HepG2 (cell line): ENCODE results near the gene TUT1. TPM values are rescaled to one million over a fixed set of nuclear protein-coding genes. Genes with fewer than 3 reads are reported as not detected.

ENCODE experiments used
- EED ChIP-seq: sonication (generic); formaldehyde crosslinking; IDR thresholded peaks from 2 replicates; pipeline ENCODE4 v1.5.0; 2020; ENCODE audit warnings: mild to moderate bottlenecking, missing genetic modification reagents
- FOXK1 ChIP-seq: sonication (generic); formaldehyde crosslinking; IDR thresholded peaks from 2 replicates; pipeline ENCODE4 v1.4.0; 2020; ENCODE audit warnings: low read depth, missing genetic modification reagents, borderline replicate concordance
- FOXP1 ChIP-seq, 2 experiments: fragments of 450-650 bp in 1 of 2; IDR thresholded peaks; 2 replicates each; pipeline ENCODE4 v1.6.1; 2017 to 2018; ENCODE audit warnings: antibody characterized with exemption in 1 of 2
- HOXA5 ChIP-seq: sonication (generic); formaldehyde crosslinking; IDR thresholded peaks from 2 replicates; pipeline ENCODE4 v1.4.0; 2020; ENCODE audit warnings: missing genetic modification reagents
- PCBP2 ChIP-seq: fragments of 200-400 bp; formaldehyde crosslinking; optimal IDR thresholded peaks from 2 replicates; pipeline ENCODE3; 2018; ENCODE audit warnings: low read length, low read depth; ENCODE audit not compliant: poor library complexity, severe bottlenecking
- RAD21 ChIP-seq: fragments of 450-650 bp; formaldehyde crosslinking; IDR thresholded peaks from 2 replicates; pipeline ENCODE4 v1.5.0; 2020; ENCODE audit warnings: mild to moderate bottlenecking
- SRSF1 ChIP-seq: fragments of 200-400 bp; formaldehyde crosslinking; optimal IDR thresholded peaks from 2 replicates; pipeline ENCODE3; 2017; ENCODE audit warnings: mild to moderate bottlenecking, low read depth, low read length, moderate library complexity
- TBP ChIP-seq: sonication (generic); formaldehyde crosslinking; IDR thresholded peaks from 2 replicates; pipeline ENCODE4 v1.5.0; 2020; ENCODE audit warnings: missing genetic modification reagents
- TCF7L2 ChIP-seq: IDR thresholded peaks from 2 replicates; pipeline ENCODE4 v1.6.1; 2011; ENCODE audit warnings: mild to moderate bottlenecking, low read depth, low read length, moderate library complexity
- TOE1 ChIP-seq: sonication (generic); formaldehyde crosslinking; IDR thresholded peaks from 2 replicates; pipeline ENCODE4 v1.4.0; 2020; ENCODE audit warnings: mild to moderate bottlenecking, missing genetic modification reagents
- ZFP36L2 ChIP-seq: sonication (generic); formaldehyde crosslinking; IDR thresholded peaks from 2 replicates; pipeline ENCODE4 v1.4.0; 2020; ENCODE audit warnings: missing genetic modification reagents
- ZNF460 ChIP-seq: sonication (generic); formaldehyde crosslinking; IDR thresholded peaks from 2 replicates; pipeline ENCODE4 v1.5.1; 2020; ENCODE audit warnings: missing genetic modification reagents, mild to moderate bottlenecking, borderline replicate concordance
- ZNF501 ChIP-seq: sonication (generic); formaldehyde crosslinking; IDR thresholded peaks from 2 replicates; pipeline ENCODE4 v1.5.1; 2020; ENCODE audit warnings: mild to moderate bottlenecking, moderate library complexity, missing genetic modification reagents
- ZNF567 ChIP-seq: sonication (generic); formaldehyde crosslinking; IDR thresholded peaks from 2 replicates; pipeline ENCODE4 v1.8.1; 2023; ENCODE audit warnings: mild to moderate bottlenecking, missing genetic modification reagents, borderline replicate concordance
- ZNF839 ChIP-seq: sonication (generic); formaldehyde crosslinking; IDR thresholded peaks from 2 replicates; pipeline ENCODE4 v1.4.0; 2020; ENCODE audit warnings: missing genetic modification reagents, mild to moderate bottlenecking, borderline replicate concordance
- polyA plus RNA-seq, 8 experiments: library from polyadenylated mRNA; depleted of rRNA in 3 of 8; stranded (reverse) in 7 of 8; unstranded in 1 of 8; fragments of >200 nt; fragmentation: Illumina TruSeq in 4 of 8; extraction: Trizol in 4 of 8; gene quantifications; 2 replicates each; pipeline versions ENCODE4 v1.2.1 to v1.2.3, GENCODE V29; 2011 to 2016; ENCODE audit warnings: low read depth in 4 of 8, missing spikeins in 1 of 8, mixed read lengths in 1 of 8; ENCODE audit not compliant: insufficient read depth in 1 of 8
- total RNA-seq, 5 experiments: library from RNA; depleted of rRNA; stranded (reverse); fragments of >200 nt; fragmentation: Illumina TruSeq; extraction: Trizol; gene quantifications; 2 replicates each; pipeline ENCODE4 v1.2.3, GENCODE V29; 2016; ENCODE audit warnings: low read depth in 1 of 5
- TF ChIP-seq, protein P1 (sequence below): sonication (generic); formaldehyde crosslinking; IDR thresholded peaks from 2 replicates; pipeline ENCODE4 v1.4.0; 2020; ENCODE audit warnings: mild to moderate bottlenecking, missing genetic modification reagents
- TF ChIP-seq, protein P2 (sequence below): sonication (generic); IDR thresholded peaks from 2 replicates; pipeline ENCODE4 v1.6.1; 2016; ENCODE audit warnings: low read depth, borderline replicate concordance
- TF ChIP-seq, protein P3 (sequence below): sonication (generic); formaldehyde crosslinking; IDR thresholded peaks from 2 replicates; pipeline ENCODE4 v1.4.0; 2020; ENCODE audit warnings: missing genetic modification reagents
- TF ChIP-seq, protein P4 (sequence below): IDR thresholded peaks from 2 replicates; pipeline ENCODE4 v1.4.0; 2020; ENCODE audit warnings: mild to moderate bottlenecking, missing genetic modification reagents
- TF ChIP-seq, protein P5 (sequence below): sonication (generic); formaldehyde crosslinking; IDR thresholded peaks from 2 replicates; pipeline ENCODE4 v1.5.1; 2020; ENCODE audit warnings: missing genetic modification reagents, mild to moderate bottlenecking, borderline replicate concordance

Gene TUT1
- total and polyA plus RNA-seq, 2 of the 13 experiments (the other 11 are each of a cell fraction or from before 2014, with no cell fraction given), result 9.7 to 14.3 TPM

DNA sequence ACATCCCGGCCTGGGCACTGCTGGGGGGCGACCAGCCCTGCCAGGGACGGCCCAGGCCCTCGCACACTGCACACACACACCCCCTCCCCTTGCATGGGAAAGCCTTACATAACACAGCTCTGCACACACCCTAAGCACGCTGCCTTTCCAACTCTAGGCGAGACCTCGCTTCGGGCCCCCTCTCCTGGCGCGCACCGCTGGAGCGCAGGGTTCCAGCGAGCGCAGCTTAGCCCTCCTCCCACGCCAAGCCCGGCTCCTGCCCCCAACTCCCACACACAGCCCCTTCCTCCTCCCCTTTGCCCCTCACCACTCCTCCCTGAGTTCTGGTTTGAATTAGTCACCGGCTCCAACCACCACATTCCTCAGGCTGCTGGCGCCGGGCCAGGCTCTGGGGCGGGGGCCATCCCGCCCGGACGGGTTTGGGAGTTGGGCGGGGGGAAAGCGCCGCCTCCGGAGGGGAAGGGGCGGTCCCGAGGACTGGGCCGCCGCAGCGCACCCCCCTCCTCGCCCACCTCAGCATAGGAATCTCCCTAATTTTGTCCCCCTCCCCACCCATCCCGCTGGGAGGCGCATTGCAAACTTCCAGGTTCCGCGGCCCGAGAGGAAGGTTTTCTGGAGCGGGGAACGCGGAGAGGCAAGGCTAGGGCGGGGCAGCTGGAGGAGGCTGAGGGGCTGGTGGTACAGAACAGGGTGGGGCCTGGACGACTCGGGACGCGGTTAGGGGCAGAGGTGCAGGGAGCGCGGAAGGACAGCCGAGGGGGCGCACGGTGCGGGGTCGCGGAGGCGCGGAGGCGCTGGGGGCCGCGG, 45.7 kb downstream of the TUT1 start (continued):
- TF ChIP-seq, protein P1, sequence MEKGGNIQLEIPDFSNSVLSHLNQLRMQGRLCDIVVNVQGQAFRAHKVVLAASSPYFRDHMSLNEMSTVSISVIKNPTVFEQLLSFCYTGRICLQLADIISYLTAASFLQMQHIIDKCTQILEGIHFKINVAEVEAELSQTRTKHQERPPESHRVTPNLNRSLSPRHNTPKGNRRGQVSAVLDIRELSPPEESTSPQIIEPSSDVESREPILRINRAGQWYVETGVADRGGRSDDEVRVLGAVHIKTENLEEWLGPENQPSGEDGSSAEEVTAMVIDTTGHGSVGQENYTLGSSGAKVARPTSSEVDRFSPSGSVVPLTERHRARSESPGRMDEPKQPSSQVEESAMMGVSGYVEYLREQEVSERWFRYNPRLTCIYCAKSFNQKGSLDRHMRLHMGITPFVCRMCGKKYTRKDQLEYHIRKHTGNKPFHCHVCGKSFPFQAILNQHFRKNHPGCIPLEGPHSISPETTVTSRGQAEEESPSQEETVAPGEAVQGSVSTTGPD (CRISPR knock-in tag), result no peak; the same call in 1 of the 2 replicates
- TF ChIP-seq, protein P2, sequence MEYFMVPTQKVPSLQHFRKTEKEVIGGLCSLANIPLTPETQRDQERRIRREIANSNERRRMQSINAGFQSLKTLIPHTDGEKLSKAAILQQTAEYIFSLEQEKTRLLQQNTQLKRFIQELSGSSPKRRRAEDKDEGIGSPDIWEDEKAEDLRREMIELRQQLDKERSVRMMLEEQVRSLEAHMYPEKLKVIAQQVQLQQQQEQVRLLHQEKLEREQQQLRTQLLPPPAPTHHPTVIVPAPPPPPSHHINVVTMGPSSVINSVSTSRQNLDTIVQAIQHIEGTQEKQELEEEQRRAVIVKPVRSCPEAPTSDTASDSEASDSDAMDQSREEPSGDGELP, result 0 out of 2 replicates have a peak, but pooled peaks have one; percentile 14
- TF ChIP-seq TOE1 (peak; percentile 25; the same call in 1 of the 2 replicates), ZNF839 (CRISPR knock-in tag) (no peak), EED (CRISPR knock-in tag) (peak; percentile 22; the same call in 1 of the 2 replicates), ZNF567 (CRISPR knock-in tag) (no peak; the same call in 1 of the 2 replicates), TBP (CRISPR knock-in tag) (no peak), SRSF1 (peak; percentile 95), RAD21 (CRISPR knock-in tag) (peak; percentile 68), ZNF501 (peak; percentile 81), ZFP36L2 (CRISPR knock-in tag) (no peak), HOXA5 (CRISPR knock-in tag) (0 out of 2 replicates have a peak, but pooled peaks have one; percentile 68), ZNF460 (CRISPR knock-in tag) (peak; percentile 73; the same call in 1 of the 2 replicates), FOXK1 (CRISPR knock-in tag) (no peak), PCBP2 (peak; percentile 22), FOXP1 (IDR thresholded peaks at IDR 0.05) (no peak), FOXP1 (CRISPR knock-in tag; IDR thresholded peaks at IDR 0.05) (0 out of 2 replicates have a peak, but pooled peaks have one; percentile 13), TCF7L2 (no peak)
- TF ChIP-seq, protein P3, sequence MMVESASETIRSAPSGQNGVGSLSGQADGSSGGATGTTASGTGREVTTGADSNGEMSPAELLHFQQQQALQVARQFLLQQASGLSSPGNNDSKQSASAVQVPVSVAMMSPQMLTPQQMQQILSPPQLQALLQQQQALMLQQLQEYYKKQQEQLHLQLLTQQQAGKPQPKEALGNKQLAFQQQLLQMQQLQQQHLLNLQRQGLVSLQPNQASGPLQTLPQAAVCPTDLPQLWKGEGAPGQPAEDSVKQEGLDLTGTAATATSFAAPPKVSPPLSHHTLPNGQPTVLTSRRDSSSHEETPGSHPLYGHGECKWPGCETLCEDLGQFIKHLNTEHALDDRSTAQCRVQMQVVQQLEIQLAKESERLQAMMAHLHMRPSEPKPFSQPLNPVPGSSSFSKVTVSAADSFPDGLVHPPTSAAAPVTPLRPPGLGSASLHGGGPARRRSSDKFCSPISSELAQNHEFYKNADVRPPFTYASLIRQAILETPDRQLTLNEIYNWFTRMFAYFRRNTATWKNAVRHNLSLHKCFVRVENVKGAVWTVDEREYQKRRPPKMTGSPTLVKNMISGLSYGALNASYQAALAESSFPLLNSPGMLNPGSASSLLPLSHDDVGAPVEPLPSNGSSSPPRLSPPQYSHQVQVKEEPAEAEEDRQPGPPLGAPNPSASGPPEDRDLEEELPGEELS (CRISPR knock-in tag), result peak; percentile 67; the same call in 1 of the 2 replicates
- TF ChIP-seq, protein P4, sequence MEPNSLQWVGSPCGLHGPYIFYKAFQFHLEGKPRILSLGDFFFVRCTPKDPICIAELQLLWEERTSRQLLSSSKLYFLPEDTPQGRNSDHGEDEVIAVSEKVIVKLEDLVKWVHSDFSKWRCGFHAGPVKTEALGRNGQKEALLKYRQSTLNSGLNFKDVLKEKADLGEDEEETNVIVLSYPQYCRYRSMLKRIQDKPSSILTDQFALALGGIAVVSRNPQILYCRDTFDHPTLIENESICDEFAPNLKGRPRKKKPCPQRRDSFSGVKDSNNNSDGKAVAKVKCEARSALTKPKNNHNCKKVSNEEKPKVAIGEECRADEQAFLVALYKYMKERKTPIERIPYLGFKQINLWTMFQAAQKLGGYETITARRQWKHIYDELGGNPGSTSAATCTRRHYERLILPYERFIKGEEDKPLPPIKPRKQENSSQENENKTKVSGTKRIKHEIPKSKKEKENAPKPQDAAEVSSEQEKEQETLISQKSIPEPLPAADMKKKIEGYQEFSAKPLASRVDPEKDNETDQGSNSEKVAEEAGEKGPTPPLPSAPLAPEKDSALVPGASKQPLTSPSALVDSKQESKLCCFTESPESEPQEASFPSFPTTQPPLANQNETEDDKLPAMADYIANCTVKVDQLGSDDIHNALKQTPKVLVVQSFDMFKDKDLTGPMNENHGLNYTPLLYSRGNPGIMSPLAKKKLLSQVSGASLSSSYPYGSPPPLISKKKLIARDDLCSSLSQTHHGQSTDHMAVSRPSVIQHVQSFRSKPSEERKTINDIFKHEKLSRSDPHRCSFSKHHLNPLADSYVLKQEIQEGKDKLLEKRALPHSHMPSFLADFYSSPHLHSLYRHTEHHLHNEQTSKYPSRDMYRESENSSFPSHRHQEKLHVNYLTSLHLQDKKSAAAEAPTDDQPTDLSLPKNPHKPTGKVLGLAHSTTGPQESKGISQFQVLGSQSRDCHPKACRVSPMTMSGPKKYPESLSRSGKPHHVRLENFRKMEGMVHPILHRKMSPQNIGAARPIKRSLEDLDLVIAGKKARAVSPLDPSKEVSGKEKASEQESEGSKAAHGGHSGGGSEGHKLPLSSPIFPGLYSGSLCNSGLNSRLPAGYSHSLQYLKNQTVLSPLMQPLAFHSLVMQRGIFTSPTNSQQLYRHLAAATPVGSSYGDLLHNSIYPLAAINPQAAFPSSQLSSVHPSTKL (CRISPR knock-in tag), result peak; percentile 39
- TF ChIP-seq, protein P5, sequence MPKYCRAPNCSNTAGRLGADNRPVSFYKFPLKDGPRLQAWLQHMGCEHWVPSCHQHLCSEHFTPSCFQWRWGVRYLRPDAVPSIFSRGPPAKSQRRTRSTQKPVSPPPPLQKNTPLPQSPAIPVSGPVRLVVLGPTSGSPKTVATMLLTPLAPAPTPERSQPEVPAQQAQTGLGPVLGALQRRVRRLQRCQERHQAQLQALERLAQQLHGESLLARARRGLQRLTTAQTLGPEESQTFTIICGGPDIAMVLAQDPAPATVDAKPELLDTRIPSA (CRISPR knock-in tag), result 0 out of 2 replicates have a peak, but pooled peaks have one; percentile 59
